K562 (cell line): ENCODE data around the gene NRXN2. TPM values are rescaled to one million over a fixed set of nuclear protein-coding genes. Genes with fewer than 3 reads are reported as not detected.

Experiments
- BRCA1 ChIP-seq, 2 experiments: fragments of 450-650 bp in 1 of 2; sonication (generic) in 1 of 2; formaldehyde crosslinking in 1 of 2; IDR thresholded peaks; 2 replicates each; pipeline versions ENCODE4 v1.5.0 to v1.6.1; 2017 to 2020; ENCODE audit warnings: mild to moderate bottlenecking in 1 of 2, missing genetic modification reagents in 1 of 2
- CREB1 ChIP-seq, 2 experiments: sonication (generic) in 1 of 2; formaldehyde crosslinking in 1 of 2; IDR thresholded peaks; 2 replicates each; pipeline versions ENCODE4 v1.6.1 to v1.8.0; 2012 to 2022; ENCODE audit warnings: inconsistent platforms in 1 of 2, mild to moderate bottlenecking in 1 of 2, missing genetic modification reagents in 1 of 2, moderate library complexity in 1 of 2
- E2F8 ChIP-seq: fragments of 450-650 bp; IDR thresholded peaks from 2 replicates; pipeline ENCODE4 v1.7.1; 2018; ENCODE audit warnings: mild to moderate bottlenecking, low read depth; ENCODE audit not compliant: partially characterized antibody
- GTF3C2 ChIP-seq: IDR thresholded peaks from 3 replicates; pipeline ENCODE4 v1.6.1; 2011; ENCODE audit warnings: borderline replicate concordance, mild to moderate bottlenecking, moderate library complexity; ENCODE audit not compliant: insufficient read length; ENCODE audit errors: extremely low read depth
- HMGN3 ChIP-seq: IDR thresholded peaks from 2 replicates; pipeline ENCODE4 v1.6.1; 2011; ENCODE audit warnings: borderline replicate concordance, low read depth, mild to moderate bottlenecking, mixed read lengths, low read length; ENCODE audit not compliant: insufficient read length; ENCODE audit errors: extremely low read depth
- RBM34 ChIP-seq: fragments of 200-400 bp; formaldehyde crosslinking; IDR thresholded peaks from 2 replicates; pipeline ENCODE4 v1.6.1; 2018; ENCODE audit warnings: low read length, borderline replicate concordance; ENCODE audit not compliant: insufficient read depth
- RCOR1 ChIP-seq, 2 experiments: IDR thresholded peaks; 2 replicates each; pipeline ENCODE4 v1.6.1; 2012; ENCODE audit warnings: low read depth in 2 of 2, low read length in 2 of 2, borderline replicate concordance in 1 of 2, improper control_type of control experiment in 1 of 2
- TFAP4 ChIP-seq: sonication (generic); formaldehyde crosslinking; IDR thresholded peaks from 2 replicates; pipeline ENCODE4 v1.8.0; 2022; ENCODE audit warnings: missing genetic modification reagents, mild to moderate bottlenecking, moderate library complexity, borderline replicate concordance
- ZC3H11A ChIP-seq: IDR thresholded peaks from 2 replicates; pipeline ENCODE4 v1.6.1; 2012; ENCODE audit warnings: low read depth, low read length, improper control_type of control experiment
- ZFP36 ChIP-seq: fragments of 150-350 bp; IDR thresholded peaks from 2 replicates; pipeline ENCODE4 v1.6.1; 2018; ENCODE audit warnings: low read length, low read depth; ENCODE audit not compliant: partially characterized antibody
- polyA plus RNA-seq, 8 experiments: library from polyadenylated mRNA; depleted of rRNA in 4 of 8; stranded (reverse) in 5 of 8; unstranded in 3 of 8; fragments of >200 nt; fragmentation: Nextera tagmentation in 2 of 8; fragmentation: Illumina TruSeq in 1 of 8; extraction: Ambion mirVana in 2 of 8; extraction: Trizol in 1 of 8; gene quantifications; 2 replicates each; pipeline versions ENCODE4 v1.2.1 to v1.2.3, GENCODE V29; 2011 to 2014; ENCODE audit warnings: inconsistent platforms in 1 of 8, missing spikeins in 1 of 8
- total RNA-seq, 7 experiments: library from RNA; depleted of rRNA in 6 of 7; stranded (reverse); fragments of >200 nt in 6 of 7; fragmentation: Illumina TruSeq in 2 of 7; extraction: Trizol in 2 of 7; gene quantifications; 2 replicates each; pipeline versions ENCODE4 v1.2.1 to v1.2.3, GENCODE V29; 2011 to 2021; ENCODE audit warnings: low replicate concordance in 1 of 7
- TF ChIP-seq, protein P1 (sequence below): sonication (generic); formaldehyde crosslinking; IDR thresholded peaks from 2 replicates; pipeline ENCODE4 v1.8.1; 2022; ENCODE audit warnings: missing genetic modification reagents
- TF ChIP-seq, protein P2 (sequence below): fragments of 250-450 bp; sonication (Bioruptor Pico); IDR thresholded peaks from 2 replicates; pipeline ENCODE4 v1.9.0; 2021; ENCODE audit warnings: mild to moderate bottlenecking, inconsistent platforms

NRXN2 gene
- total and polyA plus RNA-seq, 9 of the 15 experiments (the other 6 are each of a cell fraction or from before 2014, with no cell fraction given) = 0.07 to 0.47 (median 0.15) TPM; not detected in 4

- TF ChIP-seq GTF3C2 (no peak), BRCA1 (IDR thresholded peaks at IDR 0.05) (no peak), BRCA1 (CRISPR knock-in tag; IDR thresholded peaks at IDR 0.05) (no peak), ZC3H11A (no peak), ZFP36 (peak; percentile 94), E2F8 (no peak), RCOR1 (IDR thresholded peaks at IDR 0.05; ENCODE audit: borderline replicate concordance in 1 of 2, low read depth in 2 of 2, low read length in 2 of 2) (peak in 1 of 2 experiments; percentile 68; a peak in 1 of 4 replicates), CREB1 (IDR thresholded peaks at IDR 0.05) (no peak), CREB1 (CRISPR knock-in tag; IDR thresholded peaks at IDR 0.05) (no peak), TFAP4 (peak; percentile 41; the same call in 1 of the 2 replicates), RBM34 (no peak), HMGN3 (no peak)
- TF ChIP-seq, protein P1, sequence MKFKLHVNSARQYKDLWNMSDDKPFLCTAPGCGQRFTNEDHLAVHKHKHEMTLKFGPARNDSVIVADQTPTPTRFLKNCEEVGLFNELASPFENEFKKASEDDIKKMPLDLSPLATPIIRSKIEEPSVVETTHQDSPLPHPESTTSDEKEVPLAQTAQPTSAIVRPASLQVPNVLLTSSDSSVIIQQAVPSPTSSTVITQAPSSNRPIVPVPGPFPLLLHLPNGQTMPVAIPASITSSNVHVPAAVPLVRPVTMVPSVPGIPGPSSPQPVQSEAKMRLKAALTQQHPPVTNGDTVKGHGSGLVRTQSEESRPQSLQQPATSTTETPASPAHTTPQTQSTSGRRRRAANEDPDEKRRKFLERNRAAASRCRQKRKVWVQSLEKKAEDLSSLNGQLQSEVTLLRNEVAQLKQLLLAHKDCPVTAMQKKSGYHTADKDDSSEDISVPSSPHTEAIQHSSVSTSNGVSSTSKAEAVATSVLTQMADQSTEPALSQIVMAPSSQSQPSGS (CRISPR knock-in tag) = no peak
- TF ChIP-seq, protein P2, sequence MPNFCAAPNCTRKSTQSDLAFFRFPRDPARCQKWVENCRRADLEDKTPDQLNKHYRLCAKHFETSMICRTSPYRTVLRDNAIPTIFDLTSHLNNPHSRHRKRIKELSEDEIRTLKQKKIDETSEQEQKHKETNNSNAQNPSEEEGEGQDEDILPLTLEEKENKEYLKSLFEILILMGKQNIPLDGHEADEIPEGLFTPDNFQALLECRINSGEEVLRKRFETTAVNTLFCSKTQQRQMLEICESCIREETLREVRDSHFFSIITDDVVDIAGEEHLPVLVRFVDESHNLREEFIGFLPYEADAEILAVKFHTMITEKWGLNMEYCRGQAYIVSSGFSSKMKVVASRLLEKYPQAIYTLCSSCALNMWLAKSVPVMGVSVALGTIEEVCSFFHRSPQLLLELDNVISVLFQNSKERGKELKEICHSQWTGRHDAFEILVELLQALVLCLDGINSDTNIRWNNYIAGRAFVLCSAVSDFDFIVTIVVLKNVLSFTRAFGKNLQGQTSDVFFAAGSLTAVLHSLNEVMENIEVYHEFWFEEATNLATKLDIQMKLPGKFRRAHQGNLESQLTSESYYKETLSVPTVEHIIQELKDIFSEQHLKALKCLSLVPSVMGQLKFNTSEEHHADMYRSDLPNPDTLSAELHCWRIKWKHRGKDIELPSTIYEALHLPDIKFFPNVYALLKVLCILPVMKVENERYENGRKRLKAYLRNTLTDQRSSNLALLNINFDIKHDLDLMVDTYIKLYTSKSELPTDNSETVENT (CRISPR knock-in tag) = no peak
These were observed 37.9 kb upstream of the NRXN2 start (continued) for GRCh38 chr11:64760759-64761420.
